ENCODE data around the gene EGLN3.
"Not testable (repeated sequence)": the region's sequence is repeated elsewhere in the genome, so short reads cannot be mapped to it uniquely, and the experiment has no call there.

Gene EGLN3

GRCh38 chr14:33972583-33973081 is 21.8 kb upstream of the EGLN3 start:
- DNase-seq: no peak
- H3K36me3 Mint-ChIP-seq: no peaks in the 10 kb centered on the region
- CTCF ChIA-PET: no interaction called here
- no peak overlapping the region for H3K27ac Mint-ChIP-seq
- peaks cover 4% of the 10 kb centered on the region for H3K9me3 Mint-ChIP-seq
- H3K4me1 Mint-ChIP-seq: no peaks in the 10 kb centered on the region
- peaks cover 42% of the 10 kb centered on the region for H3K27me3 Mint-ChIP-seq
- H3K4me3 Mint-ChIP-seq: no peak overlapping the region

DNA sequence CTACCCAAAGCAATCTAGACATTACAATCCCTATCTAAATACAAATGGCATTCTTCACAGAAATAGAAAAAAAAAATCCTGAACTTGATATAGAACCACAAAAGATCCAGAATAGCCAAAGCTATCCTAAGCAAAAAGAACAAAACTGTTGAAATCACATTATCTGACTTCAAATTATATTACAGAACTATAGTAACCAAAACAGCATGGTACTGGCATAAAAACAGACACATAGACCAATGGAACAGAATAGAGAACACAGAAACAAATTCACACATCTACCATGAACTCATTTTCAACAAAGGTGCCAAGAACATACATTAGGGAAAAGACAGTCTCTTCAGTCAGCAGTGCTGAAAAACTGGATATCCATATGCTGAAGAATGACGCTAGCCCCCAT is 19.0 kb upstream of the EGLN3 start:
- H3K4me1 Mint-ChIP-seq, CTCF ChIA-PET, H3K9me3 Mint-ChIP-seq, H3K4me3 Mint-ChIP-seq, H3K36me3 Mint-ChIP-seq, H3K27ac Mint-ChIP-seq, DNase-seq: not testable (repeated sequence)
- H3K27me3 Mint-ChIP-seq: peaks cover 50% of the 10 kb centered on the region

DNA sequence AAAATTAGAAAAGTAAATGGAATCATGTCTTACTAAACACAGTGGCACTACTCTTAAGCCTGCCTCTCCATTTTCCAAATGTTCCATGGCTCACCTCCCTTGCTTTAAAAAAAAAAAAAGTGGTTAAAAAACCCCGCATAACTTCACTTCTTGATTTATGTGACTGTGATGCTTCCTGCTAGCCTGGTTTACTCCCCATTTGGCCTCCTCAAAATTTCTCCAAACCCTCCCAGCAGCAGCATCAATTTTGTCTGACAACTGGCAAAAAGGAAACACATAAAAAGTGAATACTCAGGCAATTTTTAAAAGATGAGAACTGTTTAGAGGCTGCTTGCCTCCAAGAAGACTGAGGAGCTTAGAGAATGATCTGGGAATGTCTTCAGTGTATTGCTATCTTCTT is 17.8 kb upstream of the EGLN3 start:
- CTCF ChIA-PET: no interaction called here
- DNase-seq: no peak
- Mint-ChIP-seq H3K9me3 (peaks cover 4% of the 10 kb centered on the region), H3K27me3 (peaks cover 53% of the 10 kb centered on the region), H3K4me3 (no peak overlapping the region), H3K4me1 (no peaks in the 10 kb centered on the region), H3K36me3 (no peaks in the 10 kb centered on the region), H3K27ac (no peak overlapping the region)

DNA sequence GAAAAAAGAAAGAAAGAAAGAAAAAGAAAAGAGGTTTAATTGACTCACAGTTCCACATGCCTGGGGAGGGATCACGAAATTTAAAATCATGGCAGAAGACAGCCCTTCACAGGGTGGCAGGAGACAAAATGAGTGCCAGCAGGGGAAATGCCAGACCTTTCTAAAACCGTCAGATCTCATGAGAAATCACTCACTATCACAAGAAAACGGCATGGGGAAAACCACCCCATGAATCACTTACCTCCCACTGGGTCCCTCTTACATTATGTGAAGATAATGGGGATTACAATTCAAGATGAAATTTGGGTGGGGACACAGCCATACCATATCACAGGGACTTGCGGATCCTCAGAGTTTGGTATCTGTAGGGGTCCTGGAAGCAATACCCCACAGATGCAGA is 16.3 kb upstream of the EGLN3 start:
- CTCF ChIA-PET: interaction anchor here (1.7 kb wide), 1 partner anchor 131 kb away, joined by 5 read pairs; no protein-coding TSS in a partner anchor
- no peak overlapping the region for H3K4me3 Mint-ChIP-seq
- H3K27ac Mint-ChIP-seq: no peak overlapping the region
- H3K9me3 Mint-ChIP-seq: peaks cover 10% of the 10 kb centered on the region
- no peak for DNase-seq
- no peaks in the 10 kb centered on the region for H3K4me1 Mint-ChIP-seq
- no peaks in the 10 kb centered on the region for H3K36me3 Mint-ChIP-seq
- peaks cover 51% of the 10 kb centered on the region for H3K27me3 Mint-ChIP-seq

- Mint-ChIP-seq H3K9me3 (peaks cover 13% of the 10 kb centered on the region), H3K27me3 (peaks cover 53% of the 10 kb centered on the region)
- CTCF ChIA-PET: no interaction called here
Observed at GRCh38 chr14:33966276-33966675, 15.4 kb upstream of the EGLN3 start.

GRCh38 chr14:33964599-33965317 is 13.9 kb upstream of the EGLN3 start:
- H3K9me3 Mint-ChIP-seq: peaks cover 10% of the 10 kb centered on the region
- peaks cover 7% of the 10 kb centered on the region for H3K4me1 Mint-ChIP-seq
- CTCF ChIA-PET: no interaction called here
- no peak for DNase-seq
- H3K27ac Mint-ChIP-seq: peak overlapping the region; percentile 26
- H3K36me3 Mint-ChIP-seq: no peaks in the 10 kb centered on the region
- no peak overlapping the region for H3K4me3 Mint-ChIP-seq
- peaks cover 60% of the 10 kb centered on the region for H3K27me3 Mint-ChIP-seq

More at GRCh38 chr14:33966276-33966675, 15.4 kb upstream of the EGLN3 start:
- Mint-ChIP-seq H3K36me3 (no peaks in the 10 kb centered on the region), H3K4me1 (no peaks in the 10 kb centered on the region), H3K27ac (no peak overlapping the region), H3K4me3 (no peak overlapping the region)
- DNase-seq: no peak

DNA sequence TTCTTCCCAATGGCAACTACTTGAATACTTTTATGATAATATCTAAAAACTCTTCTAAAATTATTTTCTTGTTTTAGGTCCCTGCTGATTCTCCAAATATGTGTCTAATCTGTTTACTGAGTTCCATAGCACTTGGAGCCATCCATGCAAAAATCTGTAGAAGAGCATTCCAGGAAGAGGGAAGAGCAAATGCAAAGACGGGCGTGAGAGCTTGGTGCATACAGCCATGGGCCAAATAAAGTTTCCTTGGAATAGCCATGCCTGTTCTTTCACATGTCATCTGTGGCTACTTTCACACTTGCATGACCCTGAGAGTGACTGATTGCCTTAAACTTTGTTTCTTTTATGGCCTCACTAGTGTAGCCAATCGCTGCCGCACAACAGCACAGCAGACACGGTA is 13.0 kb upstream of the EGLN3 start:
- Mint-ChIP-seq H3K9me3 (peaks cover 9% of the 10 kb centered on the region), H3K4me3 (no peak overlapping the region), H3K4me1 (peaks cover 13% of the 10 kb centered on the region), H3K27me3 (peaks cover 63% of the 10 kb centered on the region), H3K36me3 (no peaks in the 10 kb centered on the region), H3K27ac (no peak overlapping the region)
- no peak for DNase-seq
- CTCF ChIA-PET: no interaction called here

GRCh38 chr14:33962466-33962865 is 11.6 kb upstream of the EGLN3 start:
- H3K4me1 Mint-ChIP-seq: peaks cover 13% of the 10 kb centered on the region
- DNase-seq, H3K36me3 Mint-ChIP-seq, H3K9me3 Mint-ChIP-seq, H3K4me3 Mint-ChIP-seq, CTCF ChIA-PET, H3K27ac Mint-ChIP-seq: not testable (repeated sequence)
- peaks cover 61% of the 10 kb centered on the region for H3K27me3 Mint-ChIP-seq

- Mint-ChIP-seq H3K27ac (no peak overlapping the region), H3K4me3 (no peak overlapping the region), H3K4me1 (peaks cover 13% of the 10 kb centered on the region), H3K27me3 (peaks cover 61% of the 10 kb centered on the region), H3K9me3 (peaks cover 9% of the 10 kb centered on the region), H3K36me3 (no peaks in the 10 kb centered on the region)
- CTCF ChIA-PET: no interaction called here
- no peak for DNase-seq
Observed at GRCh38 chr14:33962016-33962415, 11.1 kb upstream of the EGLN3 start.

GRCh38 chr14:33959692-33960151 is 8.8 kb upstream of the EGLN3 start:
- no peak for DNase-seq
- H3K4me3 Mint-ChIP-seq: no peak overlapping the region
- no peaks in the 10 kb centered on the region for H3K36me3 Mint-ChIP-seq
- H3K9me3 Mint-ChIP-seq: peaks cover 9% of the 10 kb centered on the region
- peaks cover 59% of the 10 kb centered on the region for H3K27me3 Mint-ChIP-seq
- peaks cover 13% of the 10 kb centered on the region for H3K4me1 Mint-ChIP-seq
- CTCF ChIA-PET: no interaction called here
- no peak overlapping the region for H3K27ac Mint-ChIP-seq

DNA sequence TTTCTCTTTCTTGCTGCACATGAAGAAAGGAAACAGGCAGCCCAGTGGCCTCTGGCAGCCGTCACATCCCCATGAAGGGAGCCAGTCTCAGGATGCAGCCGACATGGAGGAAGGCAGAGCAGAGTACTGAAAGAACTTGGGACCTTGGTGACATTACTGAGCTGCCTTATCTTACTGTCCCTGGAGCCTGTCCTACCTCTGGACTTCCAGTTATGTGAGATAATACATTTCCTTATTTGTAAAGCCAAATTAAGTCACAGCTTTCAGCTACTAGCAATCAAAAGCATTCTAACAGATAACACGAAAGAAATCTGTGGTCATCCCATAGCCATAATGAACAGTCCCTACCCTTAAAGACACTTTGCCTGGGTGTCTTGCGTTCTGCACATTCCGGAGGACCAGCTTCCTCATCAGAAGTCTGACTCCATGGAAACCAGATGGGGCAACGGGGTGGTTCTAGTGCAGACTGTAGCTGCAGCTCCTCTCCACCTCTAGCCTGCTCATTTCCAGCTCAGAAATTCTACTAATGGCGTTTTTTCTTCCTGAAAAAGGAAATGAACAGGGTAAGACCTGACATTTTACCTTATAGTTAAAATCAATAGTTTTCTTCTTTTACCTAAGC is 7.8 kb upstream of the EGLN3 start:
- CTCF ChIA-PET: no interaction called here
- peaks cover 61% of the 10 kb centered on the region for H3K27me3 Mint-ChIP-seq
- H3K27ac Mint-ChIP-seq: no peak overlapping the region
- H3K4me3 Mint-ChIP-seq: no peak overlapping the region
- no peaks in the 10 kb centered on the region for H3K36me3 Mint-ChIP-seq
- peaks cover 9% of the 10 kb centered on the region for H3K9me3 Mint-ChIP-seq
- DNase-seq: no peak
- H3K4me1 Mint-ChIP-seq: peaks cover 13% of the 10 kb centered on the region

DNA sequence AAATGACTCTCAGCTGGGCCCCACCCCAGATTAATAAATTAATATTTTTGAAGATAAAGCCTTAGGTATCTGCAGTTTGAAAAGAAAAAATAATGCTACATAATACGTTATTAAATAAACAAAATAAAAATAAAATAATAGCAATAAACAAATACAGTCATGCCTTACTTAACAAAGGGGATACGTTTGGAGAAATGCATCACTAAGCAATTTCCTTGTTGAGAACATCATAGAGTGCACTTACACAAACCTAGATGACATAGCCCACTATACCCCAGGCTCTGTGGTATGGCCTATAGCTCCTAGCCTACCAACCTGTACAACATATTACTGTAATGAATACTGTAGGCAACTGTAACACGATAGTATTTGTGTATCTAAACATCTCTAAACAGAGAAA is 7.1 kb upstream of the EGLN3 start:
- no peak for DNase-seq
- no peak overlapping the region for H3K27ac Mint-ChIP-seq
- peaks cover 68% of the 10 kb centered on the region for H3K27me3 Mint-ChIP-seq
- no peak overlapping the region for H3K4me3 Mint-ChIP-seq
- H3K4me1 Mint-ChIP-seq: peaks cover 13% of the 10 kb centered on the region
- CTCF ChIA-PET: no interaction called here
- no peaks in the 10 kb centered on the region for H3K36me3 Mint-ChIP-seq
- H3K9me3 Mint-ChIP-seq: peaks cover 9% of the 10 kb centered on the region

DNA sequence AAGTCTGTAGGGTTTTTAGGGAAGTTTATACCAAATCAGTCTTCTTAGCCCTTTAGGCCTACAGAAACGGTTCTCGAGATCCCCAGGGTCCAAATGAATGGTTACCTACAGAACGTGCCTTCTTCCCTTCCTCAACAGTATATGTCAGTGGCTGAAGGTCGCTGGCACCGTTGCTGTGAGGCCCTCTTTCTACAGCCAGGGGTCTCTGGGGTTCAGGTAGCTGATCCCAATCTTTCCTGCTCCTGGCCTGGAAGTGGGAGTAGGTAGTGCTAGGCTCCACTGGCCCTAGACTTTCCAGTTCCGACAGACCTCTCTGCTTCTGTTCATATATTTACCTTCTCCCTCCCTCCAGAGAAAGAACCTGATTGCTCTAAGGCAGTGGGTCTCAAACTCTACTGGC is 6.4 kb upstream of the EGLN3 start:
- Mint-ChIP-seq H3K4me3 (no peak overlapping the region), H3K27ac (no peak overlapping the region), H3K36me3 (no peaks in the 10 kb centered on the region), H3K9me3 (peaks cover 5% of the 10 kb centered on the region), H3K4me1 (peaks cover 13% of the 10 kb centered on the region), H3K27me3 (peaks cover 70% of the 10 kb centered on the region)
- DNase-seq: no peak
- CTCF ChIA-PET: no interaction called here

DNA sequence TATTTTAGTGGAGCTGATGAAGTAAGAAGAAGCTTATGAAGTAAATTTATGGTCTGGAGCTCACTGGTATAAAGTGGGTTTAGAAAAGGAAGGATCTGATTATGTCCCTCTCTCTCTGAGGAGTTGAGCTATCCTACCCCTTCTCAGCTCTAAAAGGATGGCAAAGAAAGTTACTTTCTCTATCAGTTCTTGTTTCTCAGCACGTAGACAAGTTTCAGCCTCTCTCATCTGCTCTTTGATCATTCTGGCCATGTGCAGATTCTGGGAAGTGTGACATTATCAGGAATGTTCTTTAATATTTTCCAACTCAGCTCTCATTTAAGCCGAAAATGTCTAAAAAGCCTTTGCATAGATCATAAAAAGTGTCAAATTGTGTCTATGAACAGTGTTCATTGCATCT is 5.8 kb upstream of the EGLN3 start:
- peaks cover 2% of the 10 kb centered on the region for H3K9me3 Mint-ChIP-seq
- no peak overlapping the region for H3K4me3 Mint-ChIP-seq
- H3K27ac Mint-ChIP-seq: no peak overlapping the region
- no peaks in the 10 kb centered on the region for H3K36me3 Mint-ChIP-seq
- H3K4me1 Mint-ChIP-seq: peaks cover 13% of the 10 kb centered on the region
- CTCF ChIA-PET: interaction anchor here (1.0 kb wide), 1 partner anchor 141 kb away, joined by 4 read pairs; no protein-coding TSS in a partner anchor
- DNase-seq: no peak
- H3K27me3 Mint-ChIP-seq: peaks cover 73% of the 10 kb centered on the region

DNA sequence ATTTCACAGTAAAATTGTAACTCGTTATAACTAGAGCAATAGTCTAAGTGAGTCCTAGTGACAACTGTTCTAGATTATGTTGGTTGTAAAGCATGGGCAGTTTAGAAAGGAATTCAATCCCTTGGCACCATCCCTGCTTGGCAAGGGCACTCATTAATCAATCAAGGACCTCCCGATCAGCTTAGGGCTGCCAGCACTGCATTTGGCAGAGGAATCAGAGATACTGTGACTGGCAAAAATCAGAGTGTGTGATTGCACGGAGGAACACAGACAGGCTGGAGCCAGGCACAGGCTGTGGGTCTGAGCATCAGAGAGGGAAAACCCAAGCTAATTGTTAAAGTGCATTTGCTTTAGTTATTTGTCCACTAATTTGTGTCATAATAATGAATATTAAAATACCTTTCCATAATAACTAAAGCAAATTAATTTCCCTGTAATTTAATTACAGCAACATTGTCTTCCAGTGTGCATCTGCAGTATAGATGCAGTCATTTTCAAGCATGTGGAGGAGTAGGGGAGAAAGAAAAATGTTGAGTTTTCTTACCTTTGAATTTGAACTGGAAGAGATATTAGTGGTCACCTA is 3.2 kb upstream of the EGLN3 start:
- no peak overlapping the region for H3K27ac Mint-ChIP-seq
- H3K9me3 Mint-ChIP-seq: no peaks in the 10 kb centered on the region
- peaks cover 76% of the 10 kb centered on the region for H3K27me3 Mint-ChIP-seq
- H3K4me1 Mint-ChIP-seq: peaks cover 21% of the 10 kb centered on the region
- H3K36me3 Mint-ChIP-seq: peaks cover 6% of the 10 kb centered on the region
- CTCF ChIA-PET: no interaction called here
- no peak overlapping the region for H3K4me3 Mint-ChIP-seq
- DNase-seq: no peak

All from activated naive CD4-positive, alpha-beta T cell treated with anti-CD3 and anti-CD28 coated beads, Interleukin-2, amount 10 ng/mL, durations not matched to agents 7 days and 5 days (primary cell).